Amniotic stem cell (primary cell): ENCODE results near the gene PLCG2.
"Not testable (repeated sequence)": the region's sequence is repeated elsewhere in the genome, so short reads cannot be mapped to it uniquely, and the experiment has no call there.

Source experiments
- DNase-seq: peaks from one replicate; lab custom pipeline; 2025; lab: John Stamatoyannopoulos, UW

Gene PLCG2

DNA sequence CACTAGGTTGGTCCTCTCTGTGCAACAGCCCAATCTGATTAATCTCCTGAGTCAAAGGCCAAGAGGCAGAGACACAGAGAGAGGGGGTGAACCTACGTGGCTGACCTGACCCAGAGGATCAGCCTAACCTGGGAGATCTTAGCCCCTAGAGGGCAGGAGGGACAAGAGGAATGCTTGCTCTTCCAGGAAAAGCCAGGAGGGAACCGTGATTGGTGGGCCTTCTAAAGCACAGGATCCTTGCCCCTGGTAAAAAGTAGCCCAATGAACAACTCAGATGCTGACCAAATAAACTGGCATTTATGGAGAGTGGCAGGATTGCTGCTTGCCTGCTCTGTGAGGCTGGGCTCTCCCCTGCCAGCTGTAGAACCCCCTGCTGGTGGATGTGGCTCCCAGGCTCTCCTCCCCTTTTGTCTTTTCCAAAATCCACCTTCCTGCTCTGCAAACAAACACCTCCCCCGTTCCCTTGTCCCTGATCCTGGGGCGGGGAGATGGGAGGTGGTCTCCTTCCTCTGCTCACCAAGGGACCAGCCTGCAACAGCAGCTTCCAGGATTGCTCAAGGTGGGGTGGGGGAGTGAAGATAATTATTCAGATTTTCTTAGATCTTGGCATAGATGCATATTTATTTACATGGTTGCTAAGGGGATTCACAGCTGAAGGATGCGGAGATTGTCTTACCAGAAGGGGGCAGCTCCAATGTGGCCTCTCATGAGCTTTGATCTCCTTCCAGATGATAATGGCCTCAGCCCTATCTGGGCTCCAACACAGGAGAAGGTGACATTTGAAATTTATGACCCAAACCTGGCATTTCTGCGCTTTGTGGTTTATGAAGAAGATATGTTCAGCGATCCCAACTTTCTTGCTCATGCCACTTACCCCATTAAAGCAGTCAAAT is 160.3 kb downstream of the PLCG2 start:
- no peak for DNase-seq

DNA sequence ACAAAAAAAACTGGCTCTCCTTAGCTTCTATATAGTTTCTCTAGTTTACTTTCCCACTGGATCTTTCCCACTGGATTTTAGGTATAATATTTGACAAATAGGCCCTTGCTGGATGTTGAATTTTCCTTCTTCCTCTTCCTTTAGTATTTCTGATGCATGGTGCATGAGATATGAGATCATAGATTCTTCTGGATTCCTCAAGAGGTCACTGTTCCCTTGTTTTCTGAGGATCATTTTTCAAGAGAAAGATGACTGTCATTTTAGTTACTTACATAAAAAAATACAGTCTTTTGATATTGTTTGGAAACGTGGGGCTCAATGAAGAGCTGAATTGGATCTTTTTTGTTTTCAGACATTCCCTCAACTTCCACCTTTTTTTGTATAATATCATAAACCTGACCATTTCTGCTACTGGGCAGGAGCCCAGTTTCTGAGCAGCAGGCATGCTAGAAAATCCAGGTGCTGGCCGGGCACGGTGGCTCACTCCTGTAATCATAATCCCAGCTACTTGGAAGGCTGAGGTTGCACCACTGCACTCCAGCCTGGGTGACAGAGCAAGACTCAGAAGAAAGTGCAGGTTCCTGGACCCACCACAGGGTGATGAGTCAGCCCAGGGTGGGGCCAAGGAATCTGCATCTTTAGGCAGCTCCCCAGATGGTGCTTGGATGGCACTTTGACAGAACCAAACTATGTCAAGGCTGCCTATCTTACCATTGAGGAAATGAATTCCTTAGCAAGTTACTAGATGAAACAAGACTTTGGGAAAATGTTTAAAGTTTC is 161.9 kb downstream of the PLCG2 start:
- no peak for DNase-seq

GRCh38 chr16:81942007-81942601 is 163.0 kb downstream of the PLCG2 start:
- DNase-seq, result no peak

DNA sequence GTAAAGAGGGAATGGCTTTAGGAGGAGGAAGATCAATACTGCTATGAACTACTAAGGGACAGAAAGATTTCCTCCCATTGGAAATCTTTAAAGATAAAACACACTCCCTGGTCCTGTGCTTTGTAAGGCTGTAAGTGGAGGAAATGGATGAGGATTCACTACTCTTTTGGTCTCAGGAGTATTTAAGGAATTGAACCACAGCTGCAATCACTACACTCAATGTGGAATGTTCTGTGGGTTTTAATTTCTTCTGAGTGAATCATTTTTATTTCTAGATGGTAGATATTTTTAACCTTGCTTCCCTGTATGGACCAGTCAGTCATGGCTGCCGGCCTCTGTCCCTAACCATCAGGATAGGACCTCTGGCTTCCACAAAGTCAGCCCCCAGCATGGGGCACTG is 166.6 kb downstream of the PLCG2 start:
- no peak for DNase-seq

DNA sequence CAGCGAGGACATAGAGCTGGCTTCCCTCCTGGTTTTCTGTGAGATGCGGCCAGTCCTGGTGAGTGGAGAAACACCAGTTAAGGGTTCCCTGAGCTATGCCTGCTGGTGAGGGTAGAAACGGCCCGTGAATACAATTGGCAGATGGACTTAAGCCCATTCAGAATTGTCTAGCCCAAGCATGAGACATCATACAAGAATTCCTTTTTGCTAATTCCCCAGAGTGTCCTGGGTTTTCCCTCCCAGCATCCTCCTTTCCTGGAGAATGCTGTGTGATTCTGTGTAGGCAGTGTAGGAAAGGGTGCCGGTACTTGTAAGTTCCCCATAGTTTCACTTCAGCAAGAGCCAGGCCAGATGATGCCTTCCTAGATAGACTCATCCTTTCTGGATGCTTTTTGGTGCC is 167.1 kb downstream of the PLCG2 start:
- no peak for DNase-seq

DNA sequence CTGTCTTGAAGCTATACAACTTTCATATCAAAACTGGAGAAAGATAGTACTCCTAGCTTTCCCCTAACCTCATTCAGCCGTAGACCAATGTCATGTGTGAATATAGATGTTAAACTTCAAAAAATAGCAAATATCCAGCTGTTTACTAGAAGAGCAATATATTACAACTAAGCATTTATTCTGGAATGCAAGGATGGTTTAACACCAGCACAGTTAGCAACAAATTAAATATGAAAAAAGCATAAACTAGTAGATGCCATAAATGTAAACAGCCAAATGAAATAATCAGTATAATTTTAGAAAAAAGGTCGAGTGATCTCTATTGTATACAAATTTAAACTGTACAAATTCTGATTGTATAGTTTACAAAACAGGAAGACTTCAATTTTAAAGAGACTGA is 172.5 kb downstream of the PLCG2 start:
- no peak for DNase-seq

DNA sequence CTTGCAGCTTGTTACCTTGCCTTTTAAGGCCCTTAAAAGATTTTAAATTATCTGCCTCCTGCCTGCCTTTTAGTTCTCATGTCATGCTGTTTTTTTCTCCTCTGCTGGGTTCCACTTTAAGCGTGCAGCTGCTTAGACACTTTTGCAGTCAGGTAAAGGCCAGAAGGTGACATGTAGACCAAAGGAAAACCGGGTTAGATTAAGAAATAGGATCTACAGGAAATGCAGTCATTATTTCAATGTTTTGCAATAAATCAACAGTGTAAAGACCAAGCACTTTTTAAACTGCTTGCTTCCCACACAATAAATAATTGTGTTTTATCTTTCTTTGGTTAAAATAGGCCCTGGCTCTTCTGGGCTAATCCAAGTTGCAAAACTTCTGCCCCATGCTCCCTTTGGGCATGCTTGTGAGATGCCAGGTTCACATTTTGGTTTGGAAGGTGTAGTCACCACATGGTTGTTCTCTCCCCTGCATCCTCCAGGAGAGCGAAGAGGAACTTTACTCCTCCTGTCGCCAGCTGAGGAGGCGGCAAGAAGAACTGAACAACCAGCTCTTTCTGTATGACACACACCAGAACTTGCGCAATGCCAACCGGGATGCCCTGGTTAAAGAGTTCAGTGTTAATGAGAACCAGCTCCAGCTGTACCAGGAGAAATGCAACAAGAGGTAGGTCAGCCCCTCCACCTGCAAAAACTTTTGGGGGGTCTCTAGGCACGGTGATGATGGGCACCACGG is 177.3 kb downstream of the PLCG2 start:
- no peak for DNase-seq

DNA sequence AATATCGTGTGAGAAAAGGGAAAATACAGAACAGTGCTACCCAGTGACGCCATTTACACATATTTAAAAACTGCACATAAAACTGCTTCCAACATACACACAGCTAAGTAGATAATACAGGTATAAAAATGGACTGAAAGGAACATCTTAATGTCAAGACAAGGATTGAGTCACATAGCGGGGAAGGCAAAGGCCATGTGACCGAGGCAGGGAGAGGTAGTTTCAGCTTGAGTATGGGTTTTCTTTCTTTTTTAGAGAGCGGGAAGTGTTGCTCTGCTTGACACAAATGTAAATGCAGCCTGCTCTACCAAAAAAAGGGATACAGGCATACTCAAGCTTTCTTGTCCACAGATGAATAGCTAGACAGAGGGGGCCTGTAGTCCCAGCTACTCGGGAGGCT is 185.7 kb downstream of the PLCG2 start:
- no peak for DNase-seq

GRCh38 chr16:81967358-81967757 is 188.3 kb downstream of the PLCG2 start:
- no peak for DNase-seq

DNA sequence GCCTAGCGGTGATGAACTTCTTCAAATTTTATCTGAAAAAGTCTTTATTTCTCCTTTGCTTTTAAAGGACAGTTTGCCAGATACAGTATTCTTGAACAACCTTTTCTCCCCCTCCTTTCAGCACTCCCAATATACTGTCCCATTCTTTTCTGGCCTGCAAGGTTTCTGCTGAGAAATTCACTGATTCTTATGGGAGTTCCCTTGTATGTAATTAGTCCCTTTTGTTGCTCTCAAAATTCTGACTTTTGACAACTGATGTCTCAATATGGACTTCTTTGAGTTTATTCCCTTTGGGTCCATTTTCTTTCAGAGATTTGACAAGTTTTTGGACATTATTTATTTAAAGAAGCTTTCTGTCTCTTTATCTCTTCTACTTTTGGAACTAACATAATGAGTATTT is 192.8 kb downstream of the PLCG2 start:
- no peak for DNase-seq

GRCh38 chr16:81973737-81974136 is 194.6 kb downstream of the PLCG2 start:
- no peak for DNase-seq

DNA sequence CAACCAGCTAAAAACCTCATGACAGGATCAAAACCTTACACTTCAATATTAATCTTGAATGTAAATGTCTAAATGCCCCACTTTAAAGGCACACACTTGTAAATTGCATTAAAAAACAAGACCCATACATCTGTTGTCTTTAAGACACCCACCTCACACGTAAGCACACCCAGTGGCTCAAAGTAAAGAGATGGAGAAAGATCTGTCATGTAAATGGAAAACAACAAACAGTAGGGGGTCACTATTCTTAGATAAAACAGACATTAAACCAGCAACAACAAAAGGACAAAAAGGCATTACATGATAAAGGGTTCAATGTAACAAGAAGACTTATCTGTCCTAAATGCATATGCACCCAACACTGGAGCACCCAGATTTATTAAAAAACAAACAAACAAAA is 196.5 kb downstream of the PLCG2 start:
- no peak for DNase-seq

DNA sequence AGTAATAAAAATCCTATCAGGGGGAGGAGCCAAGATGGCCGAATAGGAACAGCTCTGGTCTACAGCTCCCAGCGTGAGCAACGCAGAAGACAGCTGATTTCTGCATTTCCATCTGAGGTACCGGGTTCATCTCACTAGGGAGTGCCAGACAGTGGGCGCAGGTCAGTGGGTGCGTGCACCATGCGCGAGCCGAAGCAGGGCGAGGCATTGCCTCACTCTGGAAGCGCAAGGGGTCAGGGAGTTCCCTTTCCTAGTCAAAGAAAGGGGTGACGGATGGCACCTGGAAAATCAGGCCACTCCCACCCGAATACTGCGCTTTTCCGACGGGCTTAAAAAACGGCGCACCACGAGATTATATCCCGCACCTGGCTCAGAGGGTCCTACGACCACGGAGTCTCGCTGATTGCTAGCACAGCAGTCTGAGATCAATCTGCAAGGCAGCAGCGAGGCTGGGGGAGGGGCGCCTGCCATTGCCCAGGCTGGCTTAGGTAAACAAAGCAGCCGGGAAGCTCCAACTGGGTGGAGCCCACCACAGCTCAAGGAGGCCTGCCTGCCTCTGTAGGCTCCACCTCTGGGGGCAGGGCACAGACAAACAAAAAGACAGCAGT is 198.3 kb downstream of the PLCG2 start:
- not testable (repeated sequence) for DNase-seq

DNA sequence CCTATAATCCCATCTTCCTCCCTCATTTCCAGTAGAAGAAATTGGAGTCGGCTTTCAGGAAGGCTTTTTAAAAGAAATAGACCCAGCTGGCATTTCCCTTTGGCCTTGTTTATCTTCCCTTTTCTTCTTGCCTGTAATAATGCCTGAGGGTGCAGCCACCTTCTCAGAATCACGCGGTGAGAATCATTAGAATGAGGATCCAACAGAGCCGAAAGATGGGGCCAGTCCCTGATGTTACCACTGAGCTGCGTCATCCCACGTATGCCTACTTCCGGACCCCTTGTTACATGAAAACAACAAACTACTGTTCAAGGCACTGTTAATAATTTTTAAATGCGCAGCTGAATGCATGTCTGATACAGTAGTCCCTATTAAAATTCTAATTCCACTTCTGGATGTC is 208.0 kb downstream of the PLCG2 start:
- no peak for DNase-seq

GRCh38 chr16:81987706-81988105 is 208.6 kb downstream of the PLCG2 start:
- no peak for DNase-seq

DNA sequence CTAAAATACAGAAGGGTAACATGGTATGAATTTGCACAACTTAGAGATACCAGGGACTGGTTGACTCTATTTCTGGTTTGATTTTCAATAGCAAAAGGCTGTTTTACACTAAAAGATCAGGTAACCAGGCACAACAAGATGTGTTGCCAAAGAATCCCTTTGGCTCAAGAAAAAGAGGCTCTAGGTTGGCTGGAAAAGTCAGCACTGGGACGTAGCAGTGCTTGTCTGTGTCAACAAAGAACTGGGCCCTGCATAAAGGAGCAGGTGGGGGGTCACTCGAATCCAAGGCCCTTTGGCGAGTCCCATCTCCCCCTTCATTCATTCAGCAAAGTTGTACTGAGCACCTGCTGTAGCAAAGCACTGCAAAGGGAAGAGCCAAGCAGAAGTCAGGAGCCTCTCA is 213.8 kb downstream of the PLCG2 start:
- no peak for DNase-seq

DNA sequence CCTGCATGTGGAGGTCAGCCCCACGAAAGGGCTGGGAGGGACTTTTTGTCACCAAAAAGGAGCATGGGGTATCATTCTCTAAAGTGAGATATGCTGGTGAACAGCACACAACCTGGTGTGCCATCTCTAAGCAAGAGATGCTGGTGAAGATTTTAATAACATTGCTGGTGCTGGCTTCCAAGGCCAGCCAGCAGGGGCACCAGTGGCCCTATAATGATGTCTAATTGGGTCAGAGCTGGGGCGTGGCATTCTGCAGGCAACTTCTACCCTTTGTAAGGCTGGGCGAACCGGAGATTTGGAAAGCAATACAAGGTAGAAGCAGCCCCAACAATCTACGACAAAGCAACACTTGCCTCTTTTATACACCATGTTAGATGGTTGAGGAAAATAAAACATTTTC is 215.4 kb downstream of the PLCG2 start:
- DNase-seq, result no peak

DNA sequence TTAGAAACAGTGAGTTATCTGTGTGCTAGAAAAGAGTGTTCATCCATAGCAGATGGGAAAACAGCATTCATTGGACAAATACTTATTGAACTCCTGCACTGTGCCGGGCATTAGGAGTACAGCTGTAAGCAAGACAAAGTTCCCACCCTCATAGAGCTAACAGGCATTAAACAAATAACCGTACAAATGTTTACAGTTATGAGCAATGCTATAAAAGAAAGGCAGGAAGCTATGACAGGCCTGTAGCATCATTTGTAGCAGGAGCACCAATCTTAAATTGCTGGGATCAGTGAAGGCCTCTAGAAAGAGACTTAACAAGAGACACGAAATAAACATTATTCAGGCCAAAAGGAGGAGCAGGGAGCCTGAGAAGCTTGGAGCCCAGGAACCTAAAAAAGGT is 216.6 kb downstream of the PLCG2 start:
- no peak for DNase-seq

DNA sequence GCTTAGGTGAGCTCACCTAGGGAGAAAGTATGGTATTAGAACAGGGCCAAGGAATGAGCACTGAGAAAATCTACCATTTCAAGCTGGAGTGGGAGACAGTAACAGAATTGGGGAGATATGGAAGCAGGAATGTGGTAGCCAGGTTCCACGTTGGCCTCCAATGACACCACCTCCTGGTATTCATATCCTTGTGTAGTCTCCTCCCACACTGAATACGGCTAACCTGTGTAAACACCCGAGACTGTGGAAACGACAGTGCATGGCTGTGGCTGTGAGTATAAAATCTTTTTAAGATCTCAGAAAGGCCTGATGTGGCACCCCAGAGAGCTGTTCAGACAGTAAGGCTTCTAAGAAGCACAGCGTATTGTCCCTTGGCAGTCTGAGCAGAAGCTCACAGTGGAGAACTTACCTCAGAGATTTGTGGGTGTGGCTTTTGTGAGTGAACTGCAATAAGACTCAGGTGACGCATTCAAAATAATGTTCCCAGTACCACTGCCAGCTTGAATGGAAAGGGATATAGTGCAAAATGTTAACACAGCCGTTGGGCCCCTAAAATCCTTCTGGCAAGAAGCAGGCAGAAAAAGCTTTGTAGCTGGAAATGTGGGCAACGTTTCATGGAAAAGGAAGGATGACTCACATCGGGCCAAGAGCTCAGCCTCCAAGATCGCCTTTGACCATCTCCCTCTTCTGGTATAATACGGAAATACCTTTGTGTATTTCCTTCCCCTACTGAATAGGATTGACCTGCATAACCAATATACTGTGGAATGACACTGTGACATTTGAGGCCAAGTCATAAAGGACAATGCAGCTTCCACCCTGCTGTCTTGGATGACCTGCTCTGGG is 217.8 kb downstream of the PLCG2 start:
- no peak for DNase-seq

DNA sequence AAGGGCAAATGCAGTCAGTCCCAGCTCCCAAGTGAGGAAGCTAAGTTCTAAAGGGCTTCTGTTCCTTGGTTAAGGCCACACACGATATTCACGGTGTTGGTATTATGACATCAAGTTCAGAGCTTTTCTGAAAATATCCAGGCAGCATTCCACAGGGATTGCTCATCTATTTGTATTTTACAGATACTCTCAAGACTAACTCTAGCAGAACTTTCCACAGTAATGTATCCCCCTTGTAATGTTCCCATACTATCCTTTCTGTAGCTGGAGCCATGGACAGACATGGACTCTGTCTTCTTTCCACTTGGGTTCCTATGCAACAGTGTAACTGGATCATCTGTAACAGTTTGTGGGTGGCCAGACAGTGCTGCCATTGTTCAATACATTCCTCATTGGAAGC is 218.6 kb downstream of the PLCG2 start:
- peak; percentile 25 for DNase-seq

DNA sequence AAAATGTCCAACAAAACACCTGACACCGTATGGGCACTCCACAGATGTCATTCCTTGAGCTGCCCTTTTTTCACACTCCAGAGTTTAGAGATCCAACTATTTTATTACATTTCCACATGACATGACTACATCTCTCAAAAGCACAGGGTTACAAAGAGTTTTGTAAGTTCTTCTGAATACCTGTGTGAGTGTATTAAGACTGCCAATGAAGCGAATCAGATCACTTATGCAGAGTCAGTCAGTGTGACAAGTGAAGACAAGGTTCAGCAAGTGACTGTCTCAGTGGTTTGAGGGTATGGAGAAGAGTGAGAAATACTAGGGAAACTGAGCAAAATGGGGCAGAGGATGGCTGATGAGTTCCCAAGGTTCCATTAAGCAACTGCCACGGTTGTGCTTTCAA is 223.7 kb downstream of the PLCG2 start:
- no peak for DNase-seq
